Measurements from ENCODE around the gene SLC37A1.
"Not testable (repeated sequence)": the region's sequence is repeated elsewhere in the genome, so short reads cannot be mapped to it uniquely, and the experiment has no call there.

Gene SLC37A1

DNA sequence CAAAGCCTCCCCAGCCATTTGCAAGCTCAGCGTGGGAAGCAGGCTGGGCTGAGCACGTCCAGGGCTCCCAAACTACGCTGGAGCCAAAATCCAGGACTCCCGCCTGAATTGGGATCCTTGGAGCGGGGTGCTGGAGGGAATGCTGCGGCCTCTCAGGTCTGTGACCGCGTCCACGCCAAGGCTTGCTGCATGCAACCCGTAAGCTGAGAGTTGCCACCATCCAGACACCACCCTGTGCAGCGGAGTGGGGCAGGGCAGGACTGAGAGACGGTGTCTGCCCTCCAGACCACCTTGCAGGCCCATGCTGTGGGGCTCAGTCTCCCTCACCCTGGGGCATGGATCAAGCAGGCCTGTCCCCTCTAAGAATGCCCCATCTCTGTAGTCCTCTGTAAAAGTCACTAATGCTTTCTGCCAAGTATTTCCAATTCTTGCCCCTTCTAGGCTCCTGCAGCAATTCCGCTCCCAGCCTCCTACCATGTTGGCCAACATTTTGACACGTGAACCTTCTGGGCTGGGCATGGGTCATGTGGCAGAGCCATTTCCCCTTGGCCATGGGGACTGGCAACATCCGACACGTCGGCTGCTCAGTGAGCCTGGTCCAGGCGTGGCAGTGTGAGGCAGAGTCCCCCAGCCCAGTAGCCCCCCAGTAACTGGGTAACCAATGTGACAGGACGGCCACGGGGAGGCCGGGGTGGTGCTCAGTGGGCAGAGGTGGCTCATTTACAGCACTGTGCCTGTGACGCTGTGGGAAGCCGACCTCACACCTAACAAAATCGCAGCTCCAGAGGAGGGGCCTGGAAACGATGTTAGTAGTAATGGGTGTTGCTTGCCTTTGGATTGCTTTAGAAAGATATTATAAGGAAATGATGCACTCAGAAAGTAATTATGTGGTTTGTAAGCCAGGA is 81.9 kb downstream of the SLC37A1 start:
- no peak for DNase-seq (ENCODE audit: low read depth in 2 of 2)

DNA sequence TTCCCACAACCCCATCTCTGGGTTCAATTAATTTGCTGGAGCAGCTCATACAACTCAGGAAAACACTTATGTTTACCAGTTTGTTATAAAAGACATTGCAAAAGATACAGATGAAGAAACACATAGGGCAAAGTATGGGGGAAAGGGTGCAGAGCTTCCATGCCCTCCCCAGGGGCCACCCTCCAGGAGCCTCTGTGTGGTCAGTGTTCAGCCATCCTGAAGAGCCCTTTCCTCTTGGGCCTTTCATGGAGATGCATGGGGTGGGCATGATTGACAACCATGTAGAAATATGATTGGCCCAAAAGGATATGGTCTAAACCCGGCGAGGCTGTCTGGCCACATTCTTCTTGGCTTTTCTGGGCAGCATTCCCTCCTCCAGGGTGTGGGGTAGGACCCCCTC is 83.0 kb downstream of the SLC37A1 start:
- no peak for DNase-seq (ENCODE audit: low read depth in 2 of 2)

DNA sequence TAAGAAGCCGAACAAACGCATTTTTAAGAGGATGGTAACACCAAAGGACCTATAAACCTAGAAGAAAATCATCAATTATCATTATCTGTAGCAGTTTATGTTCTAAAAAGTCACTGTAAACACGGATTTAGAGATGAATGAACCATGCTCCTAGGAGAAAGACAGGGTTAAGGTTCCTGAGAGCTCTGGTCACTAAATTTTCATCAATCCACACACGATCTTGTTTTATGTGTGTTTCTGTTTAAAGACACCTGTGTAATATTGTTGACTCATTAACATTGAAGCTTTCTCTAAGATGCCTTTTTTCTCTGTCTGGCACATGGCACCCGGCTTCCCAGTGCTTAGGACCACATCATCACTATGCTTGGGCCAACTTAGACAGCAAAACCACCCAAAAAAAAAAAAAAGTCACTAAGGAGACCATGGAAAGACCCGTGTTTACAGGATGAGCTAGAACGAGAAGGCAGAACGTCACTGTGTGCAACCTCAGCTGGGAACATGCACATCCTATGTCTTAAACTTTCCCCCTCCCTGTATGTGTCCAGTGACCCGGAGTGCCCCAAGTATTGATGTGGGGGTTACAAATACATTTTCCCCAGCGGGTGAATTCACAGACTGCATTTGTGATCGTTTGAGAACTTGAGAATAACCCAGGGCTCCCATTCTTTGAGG is 84.0 kb downstream of the SLC37A1 start:
- no peak for DNase-seq (ENCODE audit: low read depth in 2 of 2)

DNA sequence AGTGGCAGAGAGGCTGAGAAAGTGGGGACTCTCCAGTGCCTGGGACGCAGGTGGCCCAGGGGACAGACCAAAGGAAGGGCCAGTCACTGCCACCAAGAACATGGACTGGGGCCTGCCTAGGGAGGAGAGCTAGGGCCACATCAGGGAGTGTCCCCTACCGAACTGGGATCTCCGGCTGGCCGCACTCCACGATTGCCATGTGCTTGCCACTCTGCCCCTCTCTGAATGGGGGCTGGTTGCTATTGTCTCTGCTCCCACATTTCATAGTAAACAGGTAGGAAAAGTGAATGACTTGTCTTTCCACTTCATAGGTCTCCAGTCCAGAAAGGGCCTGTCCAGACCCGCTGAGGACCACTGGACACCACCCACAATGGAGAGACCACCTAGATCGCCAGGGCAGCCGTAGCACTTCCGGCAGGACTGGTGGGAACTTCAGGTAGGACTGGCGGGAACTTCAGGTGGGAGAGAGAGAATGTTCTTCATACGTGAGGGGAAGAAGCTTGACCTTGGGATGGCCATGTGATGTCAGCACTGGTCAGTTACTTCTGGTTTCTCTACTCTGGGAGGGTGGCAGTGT is 84.6 kb downstream of the SLC37A1 start:
- no peak for DNase-seq (ENCODE audit: low read depth in 2 of 2)

DNA sequence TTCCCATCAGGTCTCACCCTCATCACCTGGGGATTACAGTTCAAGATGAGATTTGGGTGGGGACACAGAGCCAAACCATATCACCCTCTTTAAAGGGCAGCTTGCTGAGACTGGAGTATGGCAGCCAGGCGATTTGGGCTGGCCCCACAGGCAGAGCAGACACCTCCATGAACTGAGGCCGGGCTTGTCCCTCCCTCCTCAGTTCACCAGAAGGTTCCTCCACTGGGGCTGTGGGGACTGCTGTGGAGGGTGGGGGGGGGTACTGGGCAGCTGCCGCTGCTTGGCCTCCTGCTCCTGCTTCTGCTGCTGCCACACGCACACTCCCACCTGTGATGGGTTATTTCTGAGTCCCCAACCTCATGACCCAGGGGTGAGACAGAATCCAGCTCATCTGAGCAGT is 85.8 kb downstream of the SLC37A1 start:
- no peak for DNase-seq (ENCODE audit: low read depth in 2 of 2)

DNA sequence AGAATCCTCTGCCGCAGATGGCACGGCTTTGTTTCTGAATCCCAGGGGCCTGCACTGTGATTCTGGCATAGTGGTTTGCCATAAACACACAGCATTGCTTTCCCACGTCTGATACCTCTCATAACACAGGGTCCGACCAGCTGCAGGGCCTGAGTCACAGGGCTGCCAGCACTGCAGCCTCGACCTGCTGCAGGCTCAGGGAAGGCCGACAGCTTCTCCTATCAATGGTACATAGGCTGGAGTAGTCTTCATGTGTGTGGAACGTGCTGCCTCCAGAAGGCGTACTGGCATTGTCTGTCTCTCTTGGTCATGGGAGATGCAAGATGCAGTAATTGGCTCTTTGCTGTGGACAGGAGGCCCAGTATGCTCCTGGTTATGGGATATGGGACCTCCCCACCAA is 86.3 kb downstream of the SLC37A1 start:
- DNase-seq (ENCODE audit: low read depth in 2 of 2) = no peak

DNA sequence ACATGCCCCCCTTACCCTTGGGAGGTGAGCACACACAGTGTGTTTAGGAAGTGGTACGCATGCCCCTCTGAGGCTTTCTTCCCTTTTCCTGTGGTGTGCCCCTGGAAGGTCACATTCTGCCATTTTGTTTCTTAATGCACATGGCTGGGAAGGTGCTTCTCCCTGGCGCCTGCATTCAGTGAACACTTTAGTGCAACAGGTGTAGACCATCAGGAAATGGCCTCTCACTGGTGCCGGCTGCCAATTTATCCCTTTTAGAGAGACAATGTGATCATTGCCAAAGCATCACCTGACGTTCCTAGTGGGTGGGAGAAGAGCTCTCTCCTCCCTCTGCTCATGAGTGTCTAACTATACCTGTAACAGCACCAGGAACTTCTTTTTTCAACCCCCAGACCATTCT is 88.0 kb downstream of the SLC37A1 start:
- DNase-seq (ENCODE audit: low read depth in 2 of 2) = no peak

DNA sequence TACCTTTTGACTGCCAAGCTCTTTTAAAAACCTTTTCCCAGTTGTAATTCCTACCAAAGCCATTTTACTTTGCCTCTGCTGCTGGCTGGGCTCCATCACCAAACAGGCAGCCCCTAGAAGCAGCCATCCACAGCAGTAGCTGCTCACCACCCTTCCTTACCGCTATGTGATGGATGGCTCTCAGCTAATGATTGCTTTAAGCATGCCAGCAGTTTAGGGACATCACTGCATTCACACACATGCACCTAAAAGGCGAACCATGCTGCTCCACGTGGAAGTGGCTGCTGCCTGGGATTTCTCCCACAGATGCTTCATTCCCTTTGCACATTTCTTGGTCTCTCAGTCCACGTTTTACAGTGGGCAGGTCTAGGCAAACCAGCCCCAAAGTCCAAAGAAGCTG is 93.5 kb downstream of the SLC37A1 start:
- DNase-seq (ENCODE audit: low read depth in 2 of 2) = no peak

DNA sequence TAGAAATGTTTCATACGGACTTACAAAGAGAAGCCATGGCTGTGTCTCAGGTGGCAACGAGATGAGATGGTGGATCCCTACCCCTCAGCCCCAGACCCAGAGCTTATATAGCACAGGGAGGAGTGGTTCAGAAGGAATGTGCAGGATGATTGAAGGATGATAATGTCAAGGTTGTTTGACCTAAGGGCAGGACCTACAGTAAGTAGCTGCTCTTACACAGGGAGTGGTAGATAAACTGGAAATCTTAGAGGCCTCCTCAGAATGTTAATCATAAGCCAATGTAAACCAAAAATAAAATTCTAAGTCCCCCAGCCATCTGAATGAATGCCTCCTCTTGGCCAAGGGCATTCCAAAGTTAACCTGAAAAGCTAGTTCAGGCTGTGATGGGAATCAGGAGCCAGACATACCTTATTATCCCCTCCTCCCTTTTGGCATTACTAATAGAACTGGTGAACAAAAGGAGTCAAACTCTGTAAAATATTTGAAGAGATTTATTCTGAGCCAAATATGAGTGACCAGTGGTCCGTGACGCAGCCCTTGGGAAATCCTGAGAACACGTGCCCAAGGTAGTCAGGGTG is 94.0 kb downstream of the SLC37A1 start:
- DNase-seq (ENCODE audit: low read depth in 2 of 2) = no peak

DNA sequence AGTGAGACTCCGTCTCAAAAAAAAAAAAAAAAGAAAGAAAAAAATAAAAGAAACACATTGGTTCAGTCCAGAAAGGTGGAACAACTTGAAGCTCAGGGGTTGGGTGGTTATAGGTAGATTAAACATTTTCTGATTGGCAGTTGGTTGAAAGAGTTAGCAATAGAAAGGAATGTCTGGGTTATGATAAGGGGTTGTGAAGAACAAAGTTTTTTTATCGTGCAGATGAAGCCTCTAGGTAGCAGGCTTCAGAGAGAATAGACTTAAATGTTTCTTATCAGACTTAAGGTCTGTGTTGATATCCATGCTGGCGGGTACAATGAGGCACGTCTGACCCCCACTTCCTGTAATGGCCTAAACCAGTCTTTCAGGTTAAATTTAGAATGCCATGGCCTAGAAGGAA is 94.8 kb downstream of the SLC37A1 start:
- DNase-seq (ENCODE audit: low read depth in 2 of 2) = no peak

DNA sequence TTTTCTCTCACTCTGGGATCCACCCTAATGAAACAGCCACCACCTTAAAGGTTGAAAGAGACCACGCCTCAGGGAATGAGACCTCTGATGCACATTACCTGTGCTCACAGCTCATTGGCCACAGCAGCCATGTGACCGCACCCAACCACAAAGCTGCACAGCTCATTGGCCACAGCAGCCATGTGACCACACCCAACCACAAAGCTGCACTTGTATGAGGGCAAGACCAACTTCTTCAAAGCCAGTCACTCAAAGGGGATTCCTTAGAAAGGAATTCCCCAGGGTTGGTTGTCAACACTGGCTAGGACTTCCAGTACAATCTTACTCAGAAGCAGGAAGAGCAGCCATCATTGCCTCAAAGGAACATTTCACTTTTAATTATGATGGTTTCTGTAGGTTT is 96.2 kb downstream of the SLC37A1 start:
- no peak for DNase-seq (ENCODE audit: low read depth in 2 of 2)

DNA sequence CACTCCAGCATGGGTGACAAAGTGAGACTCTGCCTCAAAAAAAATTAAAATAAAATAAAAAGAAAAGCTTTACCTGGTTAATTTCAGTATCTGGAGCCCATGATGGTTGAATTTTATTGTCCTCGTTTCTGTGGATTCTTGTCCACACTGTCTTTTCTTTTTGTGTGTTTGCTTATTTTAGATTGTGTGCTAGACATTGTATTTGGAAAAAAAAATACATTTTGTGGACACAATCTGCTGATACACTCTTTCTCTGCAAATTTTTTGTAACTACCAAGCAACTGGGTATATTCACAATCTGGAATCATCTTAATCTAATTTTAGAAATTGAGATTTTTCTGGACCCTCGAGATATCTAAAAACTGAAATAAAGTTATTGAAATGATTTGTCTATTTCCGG is 98.2 kb downstream of the SLC37A1 start:
- no peak for DNase-seq (ENCODE audit: low read depth in 2 of 2)

DNA sequence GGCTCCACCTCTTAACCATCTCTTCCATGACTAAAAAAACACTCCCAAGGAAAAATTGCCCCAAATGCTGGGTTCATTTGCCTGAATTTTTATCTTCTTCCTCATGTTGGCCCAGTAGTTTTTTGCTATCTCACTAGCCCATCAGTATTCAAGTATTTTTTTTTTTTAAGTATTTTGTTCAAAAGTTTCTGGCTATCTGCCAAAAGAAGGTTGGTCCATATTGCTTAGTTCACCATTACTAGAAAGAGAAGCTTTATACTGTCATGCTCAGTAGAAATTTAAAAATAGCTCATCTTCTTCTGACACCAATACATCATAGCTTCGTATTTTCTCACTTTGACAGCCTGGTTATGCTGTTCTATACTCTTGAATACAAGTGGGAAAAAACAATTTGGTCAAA is 98.7 kb downstream of the SLC37A1 start:
- DNase-seq (ENCODE audit: low read depth in 2 of 2) = no peak

DNA sequence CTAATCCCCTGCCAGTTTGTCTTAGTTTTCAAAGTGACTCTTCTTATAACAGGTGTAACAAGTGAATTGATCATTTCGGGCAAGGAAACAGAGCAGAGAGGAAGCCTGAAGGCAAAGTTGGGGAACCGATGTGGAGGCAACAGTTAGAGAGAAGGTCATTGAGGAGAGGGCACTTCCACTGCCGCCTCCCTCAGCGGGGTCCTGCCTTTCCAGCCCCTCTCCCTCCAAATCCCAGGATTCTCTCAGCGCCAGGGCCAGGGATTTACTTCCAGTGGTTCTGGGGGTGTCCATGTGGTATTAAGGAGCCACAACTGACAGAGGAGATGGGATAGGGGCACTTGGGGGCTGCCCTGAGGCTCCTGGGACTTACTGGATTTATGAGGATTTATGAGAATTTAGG is 100.1 kb downstream of the SLC37A1 start:
- no peak for DNase-seq (ENCODE audit: low read depth in 2 of 2)

DNA sequence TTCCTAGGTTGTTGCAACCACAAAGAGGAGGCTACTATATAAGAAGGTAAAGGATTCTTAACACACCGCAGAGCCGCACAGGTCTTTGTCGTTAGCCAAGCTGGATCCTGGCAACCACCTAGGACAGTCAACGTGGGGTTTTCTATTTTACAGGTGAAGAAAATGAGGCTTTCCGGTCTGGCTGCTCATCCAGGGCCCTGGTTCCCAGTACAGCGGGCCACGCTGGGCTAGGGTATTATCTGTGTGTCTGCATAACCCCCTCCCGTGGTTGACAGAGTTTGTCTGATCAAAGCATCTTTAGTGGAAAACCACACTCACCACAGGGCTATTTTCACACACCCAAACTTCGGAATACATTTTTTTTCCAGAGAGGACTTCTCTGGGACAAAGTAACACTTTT is 100.7 kb downstream of the SLC37A1 start:
- no peak for DNase-seq (ENCODE audit: low read depth in 2 of 2)

DNA sequence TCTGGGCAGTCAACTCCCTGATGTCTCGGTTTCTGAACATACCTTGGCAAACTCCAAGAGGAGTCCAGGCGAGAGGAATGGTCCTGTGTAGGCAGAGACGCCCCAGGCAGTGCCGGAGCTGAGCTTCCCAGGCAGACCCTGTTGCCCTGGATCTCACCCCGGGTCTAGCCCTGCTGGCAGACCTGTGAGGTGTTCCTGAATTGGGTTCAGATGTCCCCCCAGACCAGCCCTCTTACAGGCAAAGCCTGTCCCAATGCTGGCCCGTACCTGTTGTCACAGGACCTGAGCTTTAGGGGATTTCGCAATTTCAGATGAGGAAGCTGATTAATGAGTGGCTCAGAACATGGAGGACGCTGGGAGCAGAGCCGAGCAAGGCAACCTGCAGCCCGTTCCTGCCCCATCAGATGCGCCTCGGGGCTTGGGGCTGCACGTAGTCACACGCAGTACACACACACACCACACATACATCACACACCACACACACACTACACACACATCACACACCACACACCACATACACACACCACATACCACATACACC is 101.2 kb downstream of the SLC37A1 start:
- no peak for DNase-seq (ENCODE audit: low read depth in 2 of 2)

DNA sequence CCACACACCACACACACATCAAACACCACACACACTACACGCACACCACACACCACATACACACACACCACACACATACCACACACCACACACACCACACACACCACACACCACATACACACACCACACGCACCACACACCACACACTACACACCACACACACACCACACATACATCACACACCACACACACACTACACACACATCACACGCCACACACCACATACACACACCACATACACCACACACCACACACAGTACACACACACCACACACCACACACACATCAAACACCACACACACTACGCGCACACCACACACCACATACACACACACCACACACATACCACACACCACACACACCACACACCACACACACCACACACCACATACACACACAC is 101.7 kb downstream of the SLC37A1 start:
- not testable (repeated sequence) for DNase-seq (ENCODE audit: low read depth in 2 of 2)

DNA sequence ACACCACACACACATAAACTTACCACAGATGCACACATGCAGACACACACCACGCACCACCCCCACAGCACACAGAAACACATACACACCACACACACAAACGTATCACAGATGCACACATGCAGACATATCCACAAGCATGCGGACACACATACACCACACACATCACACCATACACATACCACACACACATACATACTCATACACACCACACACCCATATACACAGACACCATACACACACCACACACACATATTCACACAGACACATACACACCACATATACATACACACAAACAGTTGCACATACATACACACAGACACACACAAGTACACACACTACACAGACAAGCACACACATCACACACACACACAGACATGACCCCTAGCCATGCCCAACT is 102.3 kb downstream of the SLC37A1 start:
- no peak for DNase-seq (ENCODE audit: low read depth in 2 of 2)

DNA sequence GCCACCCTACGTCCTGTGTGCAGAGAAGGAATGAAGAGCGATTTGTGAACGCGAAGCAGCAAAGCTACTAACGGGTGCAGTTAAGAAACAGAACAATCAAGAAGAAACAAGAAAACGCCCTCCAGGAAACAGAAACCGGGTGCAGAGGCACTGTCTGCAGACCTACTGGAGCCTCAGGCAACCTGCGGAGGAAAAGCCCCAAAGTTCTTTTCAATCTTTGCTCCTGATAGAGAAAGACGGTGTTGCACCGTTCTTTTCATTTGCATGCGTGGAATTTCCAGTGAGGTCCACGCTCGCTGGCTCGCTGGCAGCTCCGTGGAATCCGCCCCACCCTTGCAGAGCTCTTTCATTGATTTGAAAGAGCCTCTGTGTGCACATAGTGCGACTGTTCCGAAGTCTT is 102.8 kb downstream of the SLC37A1 start:
- no peak for DNase-seq (ENCODE audit: low read depth in 2 of 2)

DNA sequence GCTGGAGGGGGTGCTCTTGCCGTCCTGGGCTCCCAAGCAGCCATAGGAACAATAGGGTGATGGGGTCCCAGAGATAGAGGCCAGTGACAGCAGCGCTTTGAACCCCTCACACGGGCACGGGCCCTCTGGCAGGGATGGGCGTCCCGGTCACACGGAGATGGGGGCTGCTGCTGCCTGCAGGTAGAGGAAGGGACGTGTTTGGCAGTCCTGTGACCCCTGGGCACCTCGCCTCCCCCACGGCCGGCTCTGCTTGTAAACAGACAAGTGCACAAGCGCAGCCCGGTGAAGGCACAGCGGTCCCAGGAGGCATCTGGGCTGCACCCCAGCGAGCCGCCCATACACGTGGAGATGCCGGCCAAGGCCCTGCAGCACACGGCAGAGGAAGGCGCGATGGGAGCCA is 103.3 kb downstream of the SLC37A1 start:
- DNase-seq (ENCODE audit: low read depth in 2 of 2) = no peak

DNA sequence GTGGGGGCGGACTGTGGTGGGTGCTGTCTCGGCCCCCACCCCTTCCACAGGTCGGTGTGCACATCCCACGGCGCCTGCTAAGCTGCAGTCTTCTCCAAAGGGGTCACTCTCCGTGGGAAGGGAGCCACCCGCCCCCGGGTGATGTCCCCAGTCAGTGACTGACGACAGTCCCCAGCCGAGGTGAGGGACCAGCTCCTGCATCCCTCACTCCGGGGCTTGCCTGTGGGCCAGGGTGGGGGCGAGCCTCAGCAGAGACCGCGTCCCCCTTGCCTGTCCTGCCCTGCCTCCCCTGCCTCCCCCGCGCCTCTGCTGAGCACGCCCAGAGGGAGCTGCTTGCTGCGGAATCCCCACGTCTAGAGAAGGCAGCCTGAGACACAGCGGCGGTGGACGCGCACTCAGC is 103.8 kb downstream of the SLC37A1 start:
- no peak for DNase-seq (ENCODE audit: low read depth in 2 of 2)

DNA sequence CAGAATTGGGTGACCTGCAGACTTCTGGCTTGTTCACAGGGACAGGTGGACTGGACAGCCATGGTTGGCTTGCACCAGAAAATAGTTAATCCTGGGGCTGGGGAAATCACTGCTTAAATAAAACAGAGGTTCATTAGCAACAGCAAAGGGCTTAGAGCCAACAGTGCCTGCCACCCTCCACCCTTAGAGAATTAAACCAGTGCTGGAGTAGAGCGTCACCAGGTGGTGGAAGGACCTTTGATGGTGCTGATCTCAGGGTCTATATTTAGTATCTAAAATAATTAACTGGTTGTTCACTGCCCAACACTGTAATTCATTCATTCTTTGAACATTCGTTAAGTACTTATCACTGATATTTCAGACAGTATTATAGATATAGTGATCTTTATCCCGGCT is 105.1 kb downstream of the SLC37A1 start:
- no peak for DNase-seq (ENCODE audit: low read depth in 2 of 2)
